HEK293 (cell line): ENCODE data around the gene CDCP1.

Experiments used
- MZF1 ChIP-seq: fragments of 450-650 bp; formaldehyde crosslinking; IDR thresholded peaks from 2 replicates; pipeline ENCODE4 v1.5.1; 2017; ENCODE audit warnings: missing biosample characterization, missing genetic modification characterization, borderline replicate concordance
- TCF7L2 ChIP-seq: IDR thresholded peaks from 2 replicates; pipeline ENCODE4 v1.6.1; 2011; ENCODE audit warnings: low read depth, mild to moderate bottlenecking, inconsistent platforms, low read length, moderate library complexity, borderline replicate concordance
- YY1 ChIP-seq: fragments of 450-650 bp; formaldehyde crosslinking; IDR thresholded peaks from 2 replicates; pipeline ENCODE4 v1.5.1; 2018; ENCODE audit warnings: missing biosample characterization, missing genetic modification characterization
- ZNF157 ChIP-seq: fragments of 450-650 bp; formaldehyde crosslinking; IDR thresholded peaks from 2 replicates; pipeline ENCODE4 v1.5.1; 2016; ENCODE audit warnings: missing biosample characterization, missing genetic modification characterization
- ZNF184 ChIP-seq: fragments of 450-650 bp; IDR thresholded peaks from 2 replicates; pipeline ENCODE4 v1.5.1; 2018; ENCODE audit warnings: missing biosample characterization, mild to moderate bottlenecking, missing genetic modification characterization
- ZNF239 ChIP-seq: fragments of 450-650 bp; formaldehyde crosslinking; IDR thresholded peaks from 2 replicates; pipeline ENCODE4 v1.5.1; 2016; ENCODE audit warnings: missing biosample characterization, missing genetic modification characterization
- ZNF24 ChIP-seq: fragments of 450-650 bp; formaldehyde crosslinking; IDR thresholded peaks from 2 replicates; pipeline ENCODE4 v1.5.1; 2016; ENCODE audit warnings: missing biosample characterization, missing genetic modification characterization
- ZNF311 ChIP-seq: fragments of 450-650 bp; formaldehyde crosslinking; IDR thresholded peaks from 2 replicates; pipeline ENCODE4 v1.5.1; 2017; ENCODE audit warnings: missing biosample characterization, missing genetic modification characterization, borderline replicate concordance
- ZNF510 ChIP-seq: fragments of 450-650 bp; formaldehyde crosslinking; IDR thresholded peaks from 2 replicates; pipeline ENCODE4 v1.5.1; 2018; ENCODE audit warnings: mild to moderate bottlenecking, missing genetic modification characterization, missing biosample characterization; ENCODE audit not compliant: insufficient replicate concordance
- TF ChIP-seq, protein P1 (sequence below): fragments of 450-650 bp; formaldehyde crosslinking; IDR thresholded peaks from 2 replicates; pipeline ENCODE4 v1.5.1; 2016; ENCODE audit warnings: missing biosample characterization, missing genetic modification characterization
- TF ChIP-seq, protein P2 (sequence below): fragments of 450-650 bp; formaldehyde crosslinking; IDR thresholded peaks from 2 replicates; pipeline ENCODE4 v1.5.1; 2016; ENCODE audit warnings: missing biosample characterization, missing genetic modification characterization
- TF ChIP-seq, protein P3 (sequence below): fragments of 450-650 bp; formaldehyde crosslinking; IDR thresholded peaks from 2 replicates; pipeline ENCODE4 v1.5.1; 2016; ENCODE audit warnings: missing biosample characterization, missing genetic modification characterization, low read depth
- TF ChIP-seq, protein P4 (sequence below): fragments of 450-650 bp; formaldehyde crosslinking; IDR thresholded peaks from 2 replicates; pipeline ENCODE4 v1.5.1; 2017; ENCODE audit warnings: missing biosample characterization, mild to moderate bottlenecking, missing genetic modification characterization, moderate library complexity
- TF ChIP-seq, protein P5 (sequence below): fragments of 450-650 bp; formaldehyde crosslinking; IDR thresholded peaks from 2 replicates; pipeline ENCODE4 v1.5.1; 2016; ENCODE audit warnings: missing biosample characterization, missing genetic modification characterization, borderline replicate concordance

DNA sequence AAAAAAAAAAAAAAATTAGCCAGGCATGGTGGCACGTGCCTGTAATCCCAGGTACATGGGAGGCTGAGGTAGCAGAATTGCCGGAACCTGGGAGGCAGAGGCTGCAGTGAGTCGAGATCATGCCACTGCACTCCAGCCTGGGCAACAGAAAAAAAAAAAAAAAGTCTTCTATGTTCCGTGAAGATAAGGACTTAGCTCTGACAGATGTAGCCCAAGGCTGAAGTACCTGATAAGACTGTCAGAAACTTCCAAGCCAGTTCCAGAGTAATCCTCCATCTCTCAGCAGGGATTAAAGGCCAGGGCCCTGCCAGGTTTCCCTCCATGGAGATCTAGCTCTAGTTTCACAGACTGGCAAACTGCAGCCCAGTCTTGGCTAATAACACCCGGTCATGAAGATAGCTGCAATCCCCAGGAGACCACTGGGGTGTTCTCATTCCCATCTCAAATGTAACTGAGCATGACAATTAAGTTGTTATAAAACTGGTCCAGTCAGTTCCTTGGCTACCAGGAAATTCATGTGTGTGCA lies 8.5 kb downstream of the CDCP1 start:
- TF ChIP-seq, protein P1, sequence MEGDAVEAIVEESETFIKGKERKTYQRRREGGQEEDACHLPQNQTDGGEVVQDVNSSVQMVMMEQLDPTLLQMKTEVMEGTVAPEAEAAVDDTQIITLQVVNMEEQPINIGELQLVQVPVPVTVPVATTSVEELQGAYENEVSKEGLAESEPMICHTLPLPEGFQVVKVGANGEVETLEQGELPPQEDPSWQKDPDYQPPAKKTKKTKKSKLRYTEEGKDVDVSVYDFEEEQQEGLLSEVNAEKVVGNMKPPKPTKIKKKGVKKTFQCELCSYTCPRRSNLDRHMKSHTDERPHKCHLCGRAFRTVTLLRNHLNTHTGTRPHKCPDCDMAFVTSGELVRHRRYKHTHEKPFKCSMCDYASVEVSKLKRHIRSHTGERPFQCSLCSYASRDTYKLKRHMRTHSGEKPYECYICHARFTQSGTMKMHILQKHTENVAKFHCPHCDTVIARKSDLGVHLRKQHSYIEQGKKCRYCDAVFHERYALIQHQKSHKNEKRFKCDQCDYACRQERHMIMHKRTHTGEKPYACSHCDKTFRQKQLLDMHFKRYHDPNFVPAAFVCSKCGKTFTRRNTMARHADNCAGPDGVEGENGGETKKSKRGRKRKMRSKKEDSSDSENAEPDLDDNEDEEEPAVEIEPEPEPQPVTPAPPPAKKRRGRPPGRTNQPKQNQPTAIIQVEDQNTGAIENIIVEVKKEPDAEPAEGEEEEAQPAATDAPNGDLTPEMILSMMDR: no peak
- TF ChIP-seq, protein P2, sequence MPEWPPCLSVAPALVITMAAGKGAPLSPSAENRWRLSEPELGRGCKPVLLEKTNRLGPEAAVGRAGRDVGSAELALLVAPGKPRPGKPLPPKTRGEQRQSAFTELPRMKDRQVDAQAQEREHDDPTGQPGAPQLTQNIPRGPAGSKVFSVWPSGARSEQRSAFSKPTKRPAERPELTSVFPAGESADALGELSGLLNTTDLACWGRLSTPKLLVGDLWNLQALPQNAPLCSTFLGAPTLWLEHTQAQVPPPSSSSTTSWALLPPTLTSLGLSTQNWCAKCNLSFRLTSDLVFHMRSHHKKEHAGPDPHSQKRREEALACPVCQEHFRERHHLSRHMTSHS (tag by site-specific recombination): no peak
- TF ChIP-seq TCF7L2 (no peak), ZNF24 (tag by site-specific recombination) (no peak), ZNF239 (no peak), MZF1 (tag by site-specific recombination) (no peak), YY1 (tag by site-specific recombination) (no peak), ZNF311 (tag by site-specific recombination) (no peak), ZNF157 (tag by site-specific recombination) (no peak), ZNF510 (tag by site-specific recombination) (no peak), ZNF184 (tag by site-specific recombination) (no peak)
- TF ChIP-seq, protein P3, sequence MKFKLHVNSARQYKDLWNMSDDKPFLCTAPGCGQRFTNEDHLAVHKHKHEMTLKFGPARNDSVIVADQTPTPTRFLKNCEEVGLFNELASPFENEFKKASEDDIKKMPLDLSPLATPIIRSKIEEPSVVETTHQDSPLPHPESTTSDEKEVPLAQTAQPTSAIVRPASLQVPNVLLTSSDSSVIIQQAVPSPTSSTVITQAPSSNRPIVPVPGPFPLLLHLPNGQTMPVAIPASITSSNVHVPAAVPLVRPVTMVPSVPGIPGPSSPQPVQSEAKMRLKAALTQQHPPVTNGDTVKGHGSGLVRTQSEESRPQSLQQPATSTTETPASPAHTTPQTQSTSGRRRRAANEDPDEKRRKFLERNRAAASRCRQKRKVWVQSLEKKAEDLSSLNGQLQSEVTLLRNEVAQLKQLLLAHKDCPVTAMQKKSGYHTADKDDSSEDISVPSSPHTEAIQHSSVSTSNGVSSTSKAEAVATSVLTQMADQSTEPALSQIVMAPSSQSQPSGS (tag by site-specific recombination): no peak
- TF ChIP-seq, protein P4, sequence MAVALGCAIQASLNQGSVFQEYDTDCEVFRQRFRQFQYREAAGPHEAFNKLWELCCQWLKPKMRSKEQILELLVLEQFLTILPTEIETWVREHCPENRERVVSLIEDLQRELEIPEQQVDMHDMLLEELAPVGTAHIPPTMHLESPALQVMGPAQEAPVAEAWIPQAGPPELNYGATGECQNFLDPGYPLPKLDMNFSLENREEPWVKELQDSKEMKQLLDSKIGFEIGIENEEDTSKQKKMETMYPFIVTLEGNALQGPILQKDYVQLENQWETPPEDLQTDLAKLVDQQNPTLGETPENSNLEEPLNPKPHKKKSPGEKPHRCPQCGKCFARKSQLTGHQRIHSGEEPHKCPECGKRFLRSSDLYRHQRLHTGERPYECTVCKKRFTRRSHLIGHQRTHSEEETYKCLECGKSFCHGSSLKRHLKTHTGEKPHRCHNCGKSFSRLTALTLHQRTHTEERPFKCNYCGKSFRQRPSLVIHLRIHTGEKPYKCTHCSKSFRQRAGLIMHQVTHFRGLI: no peak
- TF ChIP-seq, protein P5, sequence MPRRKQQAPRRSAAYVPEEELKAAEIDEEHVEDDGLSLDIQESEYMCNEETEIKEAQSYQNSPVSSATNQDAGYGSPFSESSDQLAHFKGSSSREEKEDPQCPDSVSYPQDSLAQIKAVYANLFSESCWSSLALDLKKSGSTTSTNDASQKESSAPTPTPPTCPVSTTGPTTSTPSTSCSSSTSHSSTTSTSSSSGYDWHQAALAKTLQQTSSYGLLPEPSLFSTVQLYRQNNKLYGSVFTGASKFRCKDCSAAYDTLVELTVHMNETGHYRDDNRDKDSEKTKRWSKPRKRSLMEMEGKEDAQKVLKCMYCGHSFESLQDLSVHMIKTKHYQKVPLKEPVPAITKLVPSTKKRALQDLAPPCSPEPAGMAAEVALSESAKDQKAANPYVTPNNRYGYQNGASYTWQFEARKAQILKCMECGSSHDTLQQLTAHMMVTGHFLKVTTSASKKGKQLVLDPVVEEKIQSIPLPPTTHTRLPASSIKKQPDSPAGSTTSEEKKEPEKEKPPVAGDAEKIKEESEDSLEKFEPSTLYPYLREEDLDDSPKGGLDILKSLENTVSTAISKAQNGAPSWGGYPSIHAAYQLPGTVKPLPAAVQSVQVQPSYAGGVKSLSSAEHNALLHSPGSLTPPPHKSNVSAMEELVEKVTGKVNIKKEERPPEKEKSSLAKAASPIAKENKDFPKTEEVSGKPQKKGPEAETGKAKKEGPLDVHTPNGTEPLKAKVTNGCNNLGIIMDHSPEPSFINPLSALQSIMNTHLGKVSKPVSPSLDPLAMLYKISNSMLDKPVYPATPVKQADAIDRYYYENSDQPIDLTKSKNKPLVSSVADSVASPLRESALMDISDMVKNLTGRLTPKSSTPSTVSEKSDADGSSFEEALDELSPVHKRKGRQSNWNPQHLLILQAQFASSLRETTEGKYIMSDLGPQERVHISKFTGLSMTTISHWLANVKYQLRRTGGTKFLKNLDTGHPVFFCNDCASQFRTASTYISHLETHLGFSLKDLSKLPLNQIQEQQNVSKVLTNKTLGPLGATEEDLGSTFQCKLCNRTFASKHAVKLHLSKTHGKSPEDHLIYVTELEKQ (tag by site-specific recombination): no peak
